ENCODE measurements around the gene DNAJC13.

DNAJC13 gene

DNA sequence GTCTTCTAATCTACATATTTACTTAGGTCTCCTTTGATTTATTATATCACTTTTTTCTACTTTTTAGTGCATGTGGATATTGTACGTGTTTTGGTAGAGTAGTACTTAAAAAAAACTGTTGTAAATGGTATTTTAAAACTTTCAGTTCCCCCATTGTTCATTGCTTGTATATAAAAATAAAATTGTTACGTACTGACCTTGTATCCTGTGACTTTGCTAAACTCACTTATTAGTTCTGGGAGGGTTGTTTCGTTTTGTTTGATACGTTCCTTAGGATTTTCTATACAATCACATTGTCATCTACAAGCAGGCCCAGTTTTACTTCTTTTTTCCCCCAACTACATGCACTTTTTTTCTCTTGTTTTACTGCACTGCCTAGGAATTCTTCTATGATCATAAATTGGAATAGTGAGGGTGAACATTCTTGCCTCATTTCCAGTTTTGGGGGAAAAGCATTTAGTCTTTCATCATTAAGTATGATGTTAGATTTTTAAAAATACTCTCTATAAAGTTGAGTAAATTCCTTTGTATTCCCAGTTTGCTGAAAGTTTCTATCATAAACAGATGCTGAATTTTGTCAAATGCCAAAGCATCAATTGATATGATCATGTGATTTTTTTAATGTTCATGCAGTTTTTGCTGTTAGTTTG, 146.2 kb downstream of the DNAJC13 start:
- no peaks in the 10 kb centered on the region for H3K27me3 ChIP-seq (ENCODE audit: insufficient read depth, low read length, poor library complexity, severe bottlenecking)
- H3K79me2 ChIP-seq (ENCODE audit: insufficient read depth, low read length): no peaks in the 10 kb centered on the region
- no peaks in the 10 kb centered on the region for H3F3A ChIP-seq (ENCODE audit: low read depth)
- no peaks in the 10 kb centered on the region for H3K4me1 ChIP-seq (ENCODE audit: insufficient read depth, low read length, poor library complexity, severe bottlenecking)
- no peak overlapping the region for H2AFZ ChIP-seq (ENCODE audit: low read length)
- no peaks in the 10 kb centered on the region for H3K36me3 ChIP-seq (ENCODE audit: insufficient read depth, low read length)
- no peaks in the 10 kb centered on the region for H3K9me3 ChIP-seq (ENCODE audit: insufficient read depth, low read depth, low read length)
- H3K4me3 ChIP-seq (ENCODE audit: low read length, poor library complexity, severe bottlenecking): no peak overlapping the region
- H3K9me2 ChIP-seq (replicated peaks; ENCODE audit: low read depth, low read length): no peaks in the 10 kb centered on the region
- H3K9ac ChIP-seq (ENCODE audit: low read depth, low read length, poor library complexity, severe bottlenecking): no peak overlapping the region
- no peak overlapping the region for H3K4me2 ChIP-seq (ENCODE audit: low read depth, low read length, poor library complexity, severe bottlenecking)
- no peaks in the 10 kb centered on the region for H4K20me1 ChIP-seq (ENCODE audit: insufficient read depth, low read length, poor library complexity, severe bottlenecking)
- no peak for TF ChIP-seq CTCF (conservative IDR thresholded peaks at IDR 0.05; ENCODE audit: low read length)
- TF ChIP-seq EZH2phosphoT487 (IDR thresholded peaks at IDR 0.05; ENCODE audit: borderline replicate concordance): no peak

DNA sequence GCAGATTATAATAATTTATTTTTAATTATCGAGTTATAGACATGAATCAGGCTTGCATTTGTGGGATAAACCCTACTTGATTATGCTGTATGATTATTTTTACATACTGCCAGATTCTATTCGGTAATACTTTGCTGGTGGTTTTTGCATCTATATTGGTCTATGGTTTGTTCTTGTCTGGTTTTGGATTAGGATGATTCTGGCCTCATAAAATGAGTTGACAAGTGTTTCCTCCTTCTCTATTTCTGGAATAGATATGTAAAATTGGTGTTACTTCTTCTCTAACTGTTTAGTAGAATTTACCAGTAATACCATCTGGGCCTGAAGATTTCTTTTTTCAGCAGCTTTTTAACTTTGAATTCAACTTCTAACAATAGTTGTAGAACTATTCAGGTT, 146.8 kb downstream of the DNAJC13 start:
- no peak overlapping the region for H3K4me3 ChIP-seq (ENCODE audit: low read length, poor library complexity, severe bottlenecking)
- no peaks in the 10 kb centered on the region for H3F3A ChIP-seq (ENCODE audit: low read depth)
- H3K4me1 ChIP-seq (ENCODE audit: insufficient read depth, low read length, poor library complexity, severe bottlenecking): no peaks in the 10 kb centered on the region
- no peak overlapping the region for H2AFZ ChIP-seq (ENCODE audit: low read length)
- H3K4me2 ChIP-seq (ENCODE audit: low read depth, low read length, poor library complexity, severe bottlenecking): no peak overlapping the region
- H3K9me3 ChIP-seq (ENCODE audit: insufficient read depth, low read depth, low read length): no peaks in the 10 kb centered on the region
- no peak for TF ChIP-seq CTCF (conservative IDR thresholded peaks at IDR 0.05; ENCODE audit: low read length)
- no peak for TF ChIP-seq EZH2phosphoT487 (IDR thresholded peaks at IDR 0.05; ENCODE audit: borderline replicate concordance)
- H3K36me3 ChIP-seq (ENCODE audit: insufficient read depth, low read length): no peaks in the 10 kb centered on the region
- H3K79me2 ChIP-seq (ENCODE audit: insufficient read depth, low read length): no peaks in the 10 kb centered on the region
- H3K9ac ChIP-seq (ENCODE audit: low read depth, low read length, poor library complexity, severe bottlenecking): no peak overlapping the region
- H3K9me2 ChIP-seq (replicated peaks; ENCODE audit: low read depth, low read length): no peaks in the 10 kb centered on the region
- no peaks in the 10 kb centered on the region for H3K27me3 ChIP-seq (ENCODE audit: insufficient read depth, low read length, poor library complexity, severe bottlenecking)
- no peaks in the 10 kb centered on the region for H4K20me1 ChIP-seq (ENCODE audit: insufficient read depth, low read length, poor library complexity, severe bottlenecking)

DNA sequence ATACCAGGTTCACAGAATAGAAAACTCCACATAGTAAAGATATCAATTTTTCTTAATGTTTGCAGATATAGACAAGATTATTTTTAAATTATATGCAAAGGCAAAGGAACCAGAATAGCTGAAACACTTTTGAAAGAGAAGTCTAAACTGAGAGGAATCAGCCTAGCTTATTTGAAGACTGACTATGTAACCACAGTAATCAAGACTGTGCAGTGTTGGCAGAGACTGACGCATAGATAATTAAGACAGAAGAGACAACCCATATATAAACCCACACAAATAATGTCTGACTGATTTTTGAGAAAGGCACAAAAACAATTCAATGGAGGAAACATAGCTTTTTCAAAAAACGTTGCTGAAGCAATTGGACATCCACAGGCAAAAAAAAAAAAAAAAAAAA, 151.1 kb downstream of the DNAJC13 start:
- no peak overlapping the region for H3K9ac ChIP-seq (ENCODE audit: low read depth, low read length, poor library complexity, severe bottlenecking)
- no peaks in the 10 kb centered on the region for H3K9me2 ChIP-seq (replicated peaks; ENCODE audit: low read depth, low read length)
- no peak overlapping the region for H3K4me2 ChIP-seq (ENCODE audit: low read depth, low read length, poor library complexity, severe bottlenecking)
- no peaks in the 10 kb centered on the region for H3K36me3 ChIP-seq (ENCODE audit: insufficient read depth, low read length)
- H2AFZ ChIP-seq (ENCODE audit: low read length): no peak overlapping the region
- H4K20me1 ChIP-seq (ENCODE audit: insufficient read depth, low read length, poor library complexity, severe bottlenecking): no peaks in the 10 kb centered on the region
- no peak overlapping the region for H3K4me3 ChIP-seq (ENCODE audit: low read length, poor library complexity, severe bottlenecking)
- H3K9me3 ChIP-seq (ENCODE audit: insufficient read depth, low read depth, low read length): no peaks in the 10 kb centered on the region
- no peaks in the 10 kb centered on the region for H3K27me3 ChIP-seq (ENCODE audit: insufficient read depth, low read length, poor library complexity, severe bottlenecking)
- TF ChIP-seq CTCF (conservative IDR thresholded peaks at IDR 0.05; ENCODE audit: low read length) (no peak), EZH2phosphoT487 (IDR thresholded peaks at IDR 0.05; ENCODE audit: borderline replicate concordance) (no peak)
- no peaks in the 10 kb centered on the region for H3F3A ChIP-seq (ENCODE audit: low read depth)
- no peaks in the 10 kb centered on the region for H3K4me1 ChIP-seq (ENCODE audit: insufficient read depth, low read length, poor library complexity, severe bottlenecking)
- H3K79me2 ChIP-seq (ENCODE audit: insufficient read depth, low read length): no peaks in the 10 kb centered on the region

Data from Loucy (cell line).